ENCODE results near the gene ACSM6.

DNA sequence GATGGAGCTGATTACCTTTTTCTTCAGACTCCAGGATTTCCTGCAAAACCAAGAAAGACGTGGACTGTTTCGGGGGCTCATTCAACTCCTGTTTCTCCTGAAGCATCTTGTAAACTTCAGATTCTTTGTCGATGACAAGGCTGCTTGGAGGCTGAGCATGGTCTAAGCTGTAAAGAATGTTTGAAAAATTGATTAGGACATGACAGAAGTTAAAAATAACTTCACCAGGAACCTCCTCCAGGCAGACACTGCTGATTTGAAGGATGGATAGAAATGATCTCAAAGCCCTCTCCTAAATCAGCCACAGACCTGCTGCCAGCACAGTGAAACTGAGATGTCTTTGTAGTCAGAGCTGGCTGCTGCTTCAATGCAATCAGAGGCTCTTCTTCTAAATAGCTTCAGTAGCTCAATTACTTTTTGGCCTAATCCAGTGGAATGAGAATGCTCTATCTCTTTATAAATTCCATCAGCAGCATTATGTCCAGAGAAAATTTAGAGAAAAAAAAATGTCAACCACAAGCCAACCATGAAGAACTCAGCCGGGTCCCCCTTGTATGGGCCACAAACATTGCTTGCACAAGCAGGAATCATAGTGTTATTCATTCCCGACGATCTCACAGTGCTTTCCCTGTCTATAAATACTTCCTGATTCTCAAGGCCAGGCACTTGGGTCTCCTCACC is 53.3 kb downstream of the ACSM6 start:
- TF ChIP-seq CTCF (IDR thresholded peaks at IDR 0.05; ENCODE audit: low read depth, low read length, poor library complexity, severe bottlenecking) (no peak), EZH2phosphoT487 (IDR thresholded peaks at IDR 0.05; ENCODE audit: borderline replicate concordance, low read length) (no peak)

All from DOHH2 (cell line).